ENCODE measurements around the gene LRRC46.

DNA sequence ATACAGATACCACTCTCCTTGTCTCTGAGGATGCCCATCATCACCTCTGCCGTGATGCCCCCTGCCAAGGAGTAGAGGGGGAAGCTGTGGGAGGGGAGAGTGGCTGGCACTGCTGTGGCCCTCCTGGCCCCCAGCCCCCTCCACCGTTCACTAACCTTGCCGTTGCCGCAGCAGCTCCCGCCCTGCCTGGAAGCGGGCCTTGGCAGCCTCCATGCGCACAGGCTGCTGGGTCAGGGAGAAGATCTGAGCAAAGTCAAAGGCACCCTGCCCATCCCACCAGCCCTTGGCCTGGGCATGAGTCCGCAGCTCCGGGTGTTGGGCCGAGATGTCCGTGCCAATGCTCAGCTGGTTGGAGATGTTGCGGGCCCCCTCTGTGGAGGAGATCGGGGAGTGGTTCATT, 7.2 kb downstream of the LRRC46 start:
- TF ChIP-seq CTCF (conservative IDR thresholded peaks at IDR 0.05; ENCODE audit: low read depth in 2 of 2) (no peak), STAT1 (IDR thresholded peaks at IDR 0.05; ENCODE audit: unreplicated experiment) (no peak)

Measured in GM23338 (cell line).